ENCODE results near the gene KCND2.

Gene KCND2

GRCh38 chr7:120412139-120413050 is 139.4 kb downstream of the KCND2 start:
- DNase-seq = no peak

GRCh38 chr7:120413164-120413563 is 140.2 kb downstream of the KCND2 start:
- no peak for DNase-seq

DNA sequence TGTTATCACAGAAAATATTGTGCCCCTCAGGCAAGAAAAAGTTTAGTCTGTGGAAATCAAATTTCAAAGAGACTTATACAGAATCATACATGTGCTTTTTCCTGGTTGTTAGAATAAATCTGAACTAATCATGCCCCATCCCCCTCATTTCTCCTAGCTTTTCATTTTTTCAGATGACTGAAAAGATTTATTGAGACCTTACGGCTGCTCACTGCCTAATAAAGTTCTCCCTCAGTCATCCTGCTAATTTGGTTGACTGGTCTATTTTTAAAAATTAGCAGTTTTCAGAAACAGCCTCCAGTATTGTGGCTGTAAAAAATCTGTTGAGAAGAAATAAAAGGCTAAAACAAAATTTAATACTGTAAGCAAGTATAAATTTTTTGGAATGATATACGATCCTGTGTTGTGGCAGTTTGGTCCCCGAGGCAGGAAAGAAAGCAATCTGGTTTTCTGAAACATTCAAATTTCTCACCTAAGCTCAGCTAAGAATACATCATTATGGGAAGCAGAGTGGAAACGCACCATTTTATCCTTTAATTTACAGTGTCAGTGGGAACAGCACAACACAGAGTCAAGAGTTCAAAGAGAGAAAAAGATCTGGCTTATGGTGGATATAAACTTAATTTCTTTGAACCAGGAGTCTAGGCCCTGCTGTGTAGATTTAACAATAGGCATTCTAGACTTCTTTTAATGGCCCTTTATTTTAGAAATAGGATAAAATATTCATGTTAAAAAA is 144.4 kb downstream of the KCND2 start:
- DNase-seq = no peak

- DNase-seq = no peak
Observed at GRCh38 chr7:120421151-120421651, 148.2 kb downstream of the KCND2 start.

GRCh38 chr7:120431016-120431415 is 158.0 kb downstream of the KCND2 start:
- no peak for DNase-seq

DNA sequence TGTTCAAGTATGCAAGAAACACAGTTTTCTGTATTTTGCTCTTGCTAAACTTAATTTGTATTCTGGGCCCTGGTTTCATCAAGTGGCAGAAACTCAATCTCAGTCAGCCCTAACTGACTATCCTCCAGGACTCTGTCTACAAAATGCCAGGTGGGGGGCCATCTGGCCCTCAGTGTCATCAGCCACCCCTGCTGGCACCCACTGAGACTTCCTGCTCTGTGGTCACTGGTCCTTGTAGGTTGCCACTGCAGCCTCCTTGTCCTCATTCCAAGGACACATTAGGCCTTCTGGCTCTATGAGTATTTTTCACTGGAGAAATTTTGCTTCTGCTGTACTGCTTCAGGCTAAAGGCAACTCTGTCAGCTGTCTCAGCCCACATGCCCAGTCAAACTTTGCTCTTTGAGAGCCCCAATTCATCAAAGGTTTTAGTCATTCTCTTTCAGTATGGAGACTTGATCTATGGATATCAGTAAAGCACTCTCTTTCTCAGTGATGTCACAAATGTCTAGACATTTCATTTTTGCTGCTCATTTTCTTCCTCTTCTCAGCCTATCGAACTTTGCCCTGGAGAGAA is 163.6 kb downstream of the KCND2 start:
- no peak for DNase-seq

DNA sequence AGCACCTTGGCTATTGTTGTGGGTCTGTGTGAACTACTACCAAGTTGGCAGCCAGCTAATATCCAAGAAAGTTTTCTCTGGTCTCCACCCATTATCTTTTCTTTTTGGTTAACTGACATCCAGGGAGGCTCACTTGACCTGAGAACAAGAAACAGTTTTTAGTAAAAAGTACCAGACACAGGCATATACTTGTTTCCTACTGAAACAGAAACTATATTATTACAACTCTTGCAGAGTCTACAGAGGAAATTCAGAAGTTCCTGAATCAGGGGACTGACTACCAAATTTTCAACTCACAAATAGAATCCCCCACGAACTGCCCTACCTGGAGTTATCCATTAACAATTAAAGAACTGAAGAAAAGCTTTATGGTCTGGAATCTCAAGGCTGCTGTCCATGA is 168.9 kb downstream of the KCND2 start:
- no peak for DNase-seq

DNA sequence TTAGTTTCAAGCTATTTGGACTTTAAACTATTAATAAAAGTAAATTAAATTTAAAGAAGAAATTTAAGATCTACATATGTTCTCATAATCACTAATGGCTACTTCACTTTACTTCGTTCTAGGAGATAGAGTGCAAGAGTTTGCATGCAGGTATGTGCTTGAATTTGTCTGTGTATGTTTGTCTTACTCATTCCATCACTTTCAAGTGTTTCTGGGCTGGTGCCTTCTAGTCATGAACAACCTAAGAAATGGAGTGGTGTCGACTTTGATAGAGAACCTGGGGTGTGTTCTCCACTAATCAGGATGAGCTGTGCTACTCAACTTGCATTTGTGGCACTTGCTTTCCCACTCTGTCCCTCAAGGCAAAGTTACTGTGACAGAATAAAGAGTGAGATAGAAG is 169.9 kb downstream of the KCND2 start:
- no peak for DNase-seq

- DNase-seq = no peak
Observed at GRCh38 chr7:120444650-120445049, 171.7 kb downstream of the KCND2 start.

- DNase-seq = no peak
Observed at GRCh38 chr7:120445276-120445675, 172.3 kb downstream of the KCND2 start.

DNA sequence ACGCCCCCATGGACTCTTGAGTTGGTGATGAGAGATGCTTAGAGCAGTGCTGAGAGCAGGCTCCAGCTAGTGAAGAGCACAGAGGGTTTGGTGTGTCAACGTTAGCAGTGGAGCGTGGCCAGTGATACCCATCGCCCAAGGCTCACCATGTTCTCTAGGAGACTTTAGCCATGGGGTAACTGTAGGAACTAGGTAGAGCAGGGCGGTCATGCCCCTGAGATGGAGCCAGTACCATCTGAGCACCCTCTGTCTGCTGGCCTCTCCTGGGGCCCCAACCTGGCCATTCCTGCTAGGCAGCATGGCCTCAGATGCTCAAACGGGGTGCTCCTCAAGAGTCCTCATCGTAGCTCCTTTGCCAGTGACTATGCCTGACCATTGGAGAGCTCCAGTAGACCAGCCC is 179.7 kb downstream of the KCND2 start:
- no peak for DNase-seq

DNA sequence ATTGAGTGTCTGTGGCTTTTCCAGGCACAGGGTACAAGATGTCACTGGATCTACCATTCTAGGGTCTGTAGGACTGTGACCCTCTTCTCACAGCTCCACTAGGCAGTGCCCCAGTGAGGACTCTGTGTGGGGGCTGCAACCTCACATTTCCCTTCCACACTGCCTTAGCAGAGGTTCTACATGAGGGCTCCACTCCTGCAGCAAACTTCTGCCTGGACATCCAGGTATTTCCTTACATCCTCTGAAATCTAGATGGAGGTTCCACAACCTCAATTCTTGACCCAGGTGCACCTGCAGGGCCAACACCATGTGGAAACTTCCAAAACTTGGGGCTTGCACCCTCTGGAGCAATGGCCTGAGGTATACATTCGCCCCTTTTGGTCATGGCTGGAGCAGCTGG is 183.7 kb downstream of the KCND2 start:
- DNase-seq = no peak

DNA sequence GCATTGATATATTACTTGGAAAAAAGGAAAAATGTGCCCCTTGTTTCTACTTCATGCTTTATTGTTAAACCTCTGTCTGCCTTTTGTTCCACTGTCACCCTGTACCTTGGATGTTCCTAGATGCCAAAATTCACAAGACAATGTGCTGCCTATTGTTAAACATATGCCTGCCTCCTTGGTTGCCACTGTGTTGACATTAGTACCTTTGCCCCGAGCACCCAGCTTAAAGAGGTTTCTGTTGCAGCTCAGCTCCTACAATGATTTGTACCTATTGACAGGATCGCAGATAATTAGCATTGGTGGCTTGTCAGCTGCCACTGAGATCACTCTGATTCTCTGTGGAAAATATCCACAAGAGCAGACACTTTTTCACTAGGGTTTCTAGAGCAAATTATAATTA is 188.0 kb downstream of the KCND2 start:
- DNase-seq = no peak

- no peak for DNase-seq
Observed at GRCh38 chr7:120462991-120463390, 190.0 kb downstream of the KCND2 start.

GRCh38 chr7:120464104-120464503 is 191.1 kb downstream of the KCND2 start:
- DNase-seq = no peak

GRCh38 chr7:120467676-120468075 is 194.7 kb downstream of the KCND2 start:
- DNase-seq = no peak

DNA sequence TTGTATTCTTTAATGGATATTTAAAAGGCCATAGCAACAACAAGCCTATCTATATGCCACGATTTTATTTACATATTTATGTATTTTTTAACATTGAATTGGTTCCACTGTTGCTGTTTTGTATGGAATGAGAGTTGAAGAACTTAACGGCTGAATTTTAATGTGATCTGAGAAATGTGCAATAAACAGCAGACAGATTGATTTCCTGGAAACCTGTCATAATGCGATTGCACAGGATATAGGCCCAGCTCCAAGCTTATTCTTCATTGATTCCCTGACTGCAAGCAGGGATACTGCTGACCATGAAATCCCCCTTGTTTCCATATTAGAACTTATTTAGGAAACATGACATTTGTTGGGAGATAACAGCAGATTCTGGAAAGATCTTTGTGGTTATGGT is 195.6 kb downstream of the KCND2 start:
- DNase-seq = no peak

DNA sequence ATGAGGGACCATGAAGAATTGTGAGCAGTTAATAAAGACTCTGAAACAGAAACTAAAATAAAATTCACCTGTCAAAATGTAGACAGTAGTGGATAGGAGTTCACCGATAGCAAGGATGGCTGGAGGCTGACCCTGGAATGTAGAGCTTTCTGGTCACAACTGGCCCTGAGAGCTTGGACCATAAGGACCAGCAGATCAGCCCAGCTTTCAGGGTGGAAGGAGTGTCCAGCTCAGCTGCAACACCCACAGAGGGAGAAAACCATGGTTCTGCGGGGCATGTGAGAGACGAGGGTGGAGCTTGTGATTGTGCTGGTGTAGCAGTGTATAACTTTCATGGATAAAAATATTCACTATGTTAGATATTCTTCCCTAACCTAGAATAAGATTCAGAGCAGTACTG is 199.9 kb downstream of the KCND2 start:
- no peak for DNase-seq

DNA sequence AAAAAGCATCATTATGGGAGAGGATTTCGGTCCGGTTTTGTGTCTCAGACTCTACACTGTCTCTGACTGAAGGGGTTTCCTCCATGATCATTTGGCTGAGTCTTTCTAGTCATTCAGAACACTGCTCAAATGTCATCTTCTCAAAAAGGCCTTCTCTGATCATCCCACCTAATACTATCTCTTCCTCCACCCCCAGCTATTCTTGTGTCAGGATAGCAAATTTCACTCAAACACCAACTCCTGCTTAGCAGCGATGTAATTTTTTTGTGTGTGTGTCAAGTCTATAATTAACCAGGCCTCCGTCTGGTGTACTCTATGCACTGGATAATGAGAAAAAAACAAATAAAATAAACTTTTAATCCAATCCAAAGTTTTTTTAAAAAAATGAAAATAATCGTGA is 200.4 kb downstream of the KCND2 start:
- DNase-seq = no peak

GRCh38 chr7:120475994-120476393 is 203.0 kb downstream of the KCND2 start:
- DNase-seq = no peak

DNA sequence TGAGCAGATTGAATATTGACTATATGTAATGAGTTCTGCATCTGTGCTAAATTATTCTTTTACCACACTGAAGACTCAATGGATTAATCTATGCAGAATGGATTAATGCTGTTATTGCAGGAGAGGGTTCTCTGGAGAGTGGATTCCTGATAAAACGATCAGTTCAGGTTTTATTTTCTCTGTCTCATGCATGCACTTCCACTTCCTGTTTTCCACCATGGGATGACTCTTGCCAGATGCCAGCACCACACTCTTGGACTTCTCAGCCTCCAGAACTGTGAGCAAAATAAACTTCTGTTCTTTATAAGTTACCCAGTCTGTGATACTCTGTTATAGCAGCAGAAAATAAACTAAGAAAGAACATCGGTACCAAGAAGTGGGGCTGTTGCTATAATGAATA is 207.5 kb downstream of the KCND2 start:
- no peak for DNase-seq

DNA sequence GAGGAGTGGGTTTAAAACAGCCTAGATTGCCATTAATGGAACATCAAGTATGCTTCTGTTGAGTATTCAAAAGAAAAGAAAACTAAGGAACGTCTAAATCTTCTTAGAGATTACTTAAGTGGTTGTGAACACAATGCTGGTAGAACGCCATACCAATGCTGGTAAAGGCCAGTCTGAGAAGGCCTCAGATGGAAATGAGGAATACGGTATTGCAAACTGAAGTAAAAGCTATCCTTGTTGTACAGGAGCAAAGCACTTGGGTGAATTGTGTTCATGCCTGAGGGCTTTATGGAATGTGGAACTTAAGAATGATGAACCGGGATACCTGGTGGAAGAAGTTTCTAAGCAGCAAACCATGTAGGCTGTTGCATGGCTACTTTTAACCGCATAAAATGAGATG is 208.0 kb downstream of the KCND2 start:
- DNase-seq = no peak

DNA sequence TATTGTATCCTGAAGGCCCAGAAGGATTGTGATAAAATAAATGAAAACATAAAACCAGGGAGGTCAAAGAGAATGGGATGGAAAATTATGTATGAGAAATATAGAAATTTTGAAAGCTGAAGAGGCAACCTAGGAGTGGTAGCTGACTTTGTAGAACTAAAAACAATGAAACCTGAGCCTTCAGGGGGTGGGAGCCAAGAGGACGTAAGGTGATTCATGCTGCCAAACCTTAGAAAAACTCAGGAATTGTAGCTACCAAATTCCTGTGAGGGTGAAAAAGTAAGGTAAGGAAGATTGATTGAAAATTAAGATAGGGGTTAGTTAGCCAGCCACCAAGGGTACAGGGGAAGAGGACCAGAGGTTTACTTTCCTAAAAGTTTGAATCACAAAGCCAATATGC is 213.2 kb downstream of the KCND2 start:
- no peak for DNase-seq

DNA sequence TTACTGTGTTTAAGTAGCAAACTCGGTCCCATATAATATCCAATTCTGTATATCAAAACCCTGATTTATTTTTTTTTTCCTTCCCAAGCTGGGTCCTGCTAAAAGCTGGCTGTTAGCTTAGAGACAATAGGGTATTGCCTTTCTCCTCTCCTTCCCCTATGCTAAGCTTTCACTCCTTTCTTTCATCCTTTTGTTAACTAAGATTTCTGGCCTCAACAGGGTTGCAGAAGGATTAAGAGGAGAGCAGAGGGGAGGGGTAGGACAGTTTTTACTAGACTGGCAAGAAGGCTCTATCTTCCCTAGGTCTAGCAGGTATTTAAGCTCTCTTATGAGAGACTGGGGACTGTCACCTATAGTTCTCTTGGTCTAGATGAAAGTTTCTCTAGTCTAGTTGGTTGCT is 229.2 kb downstream of the KCND2 start:
- DNase-seq = no peak
